ENCODE results near the gene ARHGEF4.

DNA sequence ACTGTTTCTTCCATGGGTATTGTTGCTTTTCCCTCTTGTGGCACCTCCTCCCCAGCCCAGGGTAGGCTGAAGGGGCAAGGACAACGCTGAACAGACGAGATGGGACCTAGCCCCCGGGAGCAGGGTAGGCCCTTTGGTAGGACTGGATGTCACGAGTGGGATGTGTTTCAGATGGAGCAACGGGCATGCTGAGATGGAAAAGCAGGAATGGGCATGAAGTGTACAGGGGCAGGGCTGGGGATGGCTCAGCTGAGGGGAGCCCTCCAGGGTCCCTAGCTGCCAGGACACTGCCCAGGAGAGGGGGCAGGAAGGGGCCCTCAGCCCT lies 33.4 kb downstream of the ARHGEF4 start:
- TF ChIP-seq, protein P1, sequence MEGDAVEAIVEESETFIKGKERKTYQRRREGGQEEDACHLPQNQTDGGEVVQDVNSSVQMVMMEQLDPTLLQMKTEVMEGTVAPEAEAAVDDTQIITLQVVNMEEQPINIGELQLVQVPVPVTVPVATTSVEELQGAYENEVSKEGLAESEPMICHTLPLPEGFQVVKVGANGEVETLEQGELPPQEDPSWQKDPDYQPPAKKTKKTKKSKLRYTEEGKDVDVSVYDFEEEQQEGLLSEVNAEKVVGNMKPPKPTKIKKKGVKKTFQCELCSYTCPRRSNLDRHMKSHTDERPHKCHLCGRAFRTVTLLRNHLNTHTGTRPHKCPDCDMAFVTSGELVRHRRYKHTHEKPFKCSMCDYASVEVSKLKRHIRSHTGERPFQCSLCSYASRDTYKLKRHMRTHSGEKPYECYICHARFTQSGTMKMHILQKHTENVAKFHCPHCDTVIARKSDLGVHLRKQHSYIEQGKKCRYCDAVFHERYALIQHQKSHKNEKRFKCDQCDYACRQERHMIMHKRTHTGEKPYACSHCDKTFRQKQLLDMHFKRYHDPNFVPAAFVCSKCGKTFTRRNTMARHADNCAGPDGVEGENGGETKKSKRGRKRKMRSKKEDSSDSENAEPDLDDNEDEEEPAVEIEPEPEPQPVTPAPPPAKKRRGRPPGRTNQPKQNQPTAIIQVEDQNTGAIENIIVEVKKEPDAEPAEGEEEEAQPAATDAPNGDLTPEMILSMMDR (IDR thresholded peaks at IDR 0.05): no peak
- TF ChIP-seq POLR2AphosphoS5 (IDR thresholded peaks at IDR 0.05; ENCODE audit: low read depth, low read length): no peak
